ENCODE results near the gene FNDC11.

The FNDC11 gene

DNA sequence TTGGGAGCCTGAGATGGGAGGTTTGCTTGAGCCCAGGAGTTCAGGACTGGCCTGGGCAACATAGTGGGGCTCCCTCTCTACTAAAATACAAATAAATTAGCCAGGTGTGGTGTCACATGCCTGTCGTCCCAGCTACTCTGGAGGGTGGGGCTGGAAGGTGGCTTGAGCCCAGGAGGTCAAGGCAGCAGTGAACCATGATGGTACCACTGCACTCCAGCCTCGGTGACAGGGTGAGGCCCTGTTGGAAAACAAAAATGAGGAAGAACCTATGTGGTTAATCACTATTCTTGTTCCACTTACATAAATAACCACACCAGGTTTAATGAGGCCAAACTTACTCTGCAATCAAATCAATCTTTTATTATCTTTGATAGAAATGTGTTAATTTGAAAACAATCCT is 28.0 kb upstream of the FNDC11 start:
- no peak for DNase-seq

- DNase-seq = no peak
These were observed 26.8 kb upstream of the FNDC11 start for GRCh38 chr20:63527184-63527583.

GRCh38 chr20:63529180-63529860 is 24.6 kb upstream of the FNDC11 start:
- no peak for DNase-seq

GRCh38 chr20:63529861-63530787 is 23.8 kb upstream of the FNDC11 start:
- no peak for DNase-seq

- DNase-seq = no peak
These were observed 23.2 kb upstream of the FNDC11 start for GRCh38 chr20:63530788-63531160.

DNA sequence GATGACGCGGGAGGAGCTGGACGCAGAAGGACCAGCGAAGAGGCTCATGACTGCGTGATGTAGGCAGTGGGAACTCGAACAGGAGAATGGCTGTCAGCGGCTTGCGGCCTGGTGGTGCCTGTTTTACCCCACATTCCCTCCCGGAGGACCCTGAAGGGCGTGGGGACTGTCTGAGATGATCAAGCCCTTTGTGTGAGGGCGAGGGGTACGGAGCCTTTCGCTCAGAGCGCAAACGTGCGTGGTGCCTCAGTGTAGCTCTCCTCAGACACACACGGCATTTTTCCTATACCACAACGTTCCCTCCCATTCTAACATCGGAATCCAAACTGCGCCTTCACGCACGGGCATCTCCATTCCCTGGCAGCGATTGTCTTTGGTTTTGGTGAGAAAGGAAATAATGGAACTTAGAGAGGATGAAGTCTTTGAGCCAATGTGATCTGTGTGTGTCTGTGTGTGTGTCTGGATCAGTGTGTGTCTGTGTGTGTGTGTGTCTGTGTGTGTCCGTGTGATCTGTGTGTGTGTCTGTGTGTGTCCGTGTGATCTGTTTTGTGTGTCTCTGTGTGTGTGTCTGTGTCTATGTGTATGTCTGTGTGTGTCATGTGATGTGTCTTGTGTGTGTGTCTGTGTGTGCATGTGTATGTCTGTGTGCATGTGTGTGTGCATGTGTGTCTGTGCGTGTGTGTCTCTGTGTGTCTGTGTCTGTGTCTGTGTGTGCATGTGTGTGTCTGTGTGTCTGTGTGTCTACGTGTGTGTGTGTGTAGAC is 22.1 kb upstream of the FNDC11 start:
- no peak for DNase-seq

GRCh38 chr20:63532449-63532971 is 21.4 kb upstream of the FNDC11 start:
- no peak for DNase-seq

DNA sequence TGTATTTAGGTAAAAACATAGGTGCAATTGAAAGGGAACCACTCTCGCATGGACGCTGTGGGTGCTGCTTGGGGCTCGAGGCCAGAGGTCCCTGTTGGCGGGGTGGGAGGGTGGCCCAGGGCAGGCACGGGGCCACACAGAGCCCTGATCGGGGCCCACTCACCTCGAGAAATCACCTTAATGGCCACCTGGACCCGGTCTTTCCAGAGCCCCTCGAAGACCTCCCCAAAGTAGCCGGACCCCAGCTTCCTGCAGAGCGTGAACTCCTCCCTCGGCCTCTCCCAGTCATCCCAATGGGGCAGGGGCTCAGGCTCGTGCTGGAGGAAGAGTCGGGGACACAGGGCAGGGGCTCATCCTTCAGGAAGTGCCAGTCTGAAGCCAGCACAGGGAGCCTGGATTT is 20.6 kb upstream of the FNDC11 start:
- no peak for DNase-seq

DNA sequence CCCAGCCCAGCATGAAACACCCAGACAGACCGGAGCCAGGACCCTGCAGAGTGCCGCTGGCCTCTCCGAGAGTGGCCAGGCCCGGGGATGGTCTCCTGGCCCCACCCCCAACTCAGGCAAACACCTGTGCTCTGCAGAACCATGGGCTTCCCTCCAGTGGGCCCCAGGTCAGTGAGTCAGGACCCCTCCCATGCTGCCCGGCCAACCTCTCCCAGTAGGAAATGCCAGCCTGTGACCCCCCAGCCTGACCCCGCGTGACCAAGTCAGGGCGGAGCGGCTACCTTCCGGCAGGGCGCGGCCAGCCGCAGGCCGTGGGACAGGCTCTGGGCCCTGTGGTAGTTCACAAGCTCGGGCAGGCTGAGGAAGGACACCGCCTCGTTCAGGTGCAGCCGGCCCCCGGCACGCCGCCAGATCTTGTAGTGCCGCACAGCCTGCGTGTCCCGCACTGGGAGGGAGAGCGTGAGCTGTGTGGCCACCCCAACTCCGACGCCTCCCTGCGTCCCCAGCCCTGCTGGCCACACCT is 20.0 kb upstream of the FNDC11 start:
- DNase-seq = no peak

DNA sequence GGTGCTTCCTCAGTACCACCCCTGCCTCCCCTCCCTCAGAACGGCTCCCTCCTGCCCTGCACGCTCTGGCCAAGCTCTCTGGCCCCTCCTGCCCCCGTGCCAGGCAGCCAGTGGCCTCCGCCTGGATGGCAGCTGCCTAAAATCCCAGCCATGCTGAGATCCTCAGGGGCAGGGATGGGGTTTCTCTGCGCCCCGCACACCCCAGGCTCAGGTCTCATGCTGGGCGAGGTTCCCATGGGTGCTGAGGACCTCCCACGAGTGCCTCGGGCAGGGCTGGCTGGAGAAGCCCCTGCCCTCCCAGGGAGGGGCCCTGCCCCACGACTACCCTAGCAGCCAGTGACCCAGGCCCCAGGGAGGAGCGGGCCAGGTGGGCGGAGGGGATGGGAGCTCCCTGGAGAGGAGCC is 19.5 kb upstream of the FNDC11 start:
- DNase-seq = no peak

- no peak for DNase-seq
These were observed 18.9 kb upstream of the FNDC11 start for GRCh38 chr20:63534831-63535651.

GRCh38 chr20:63536241-63536977 is 17.6 kb upstream of the FNDC11 start:
- DNase-seq = no peak

GRCh38 chr20:63536997-63537524 is 16.9 kb upstream of the FNDC11 start, which contains the start of gene PTK6:
Gene PTK6, minus strand, starts transcription at chr20:63537376. Its CDS starts 62 bp downstream, at chr20:63537314.
- DNase-seq = no peak

GRCh38 chr20:63537525-63538203 is 16.3 kb upstream of the FNDC11 start:
- peak; percentile 76 for DNase-seq

DNA sequence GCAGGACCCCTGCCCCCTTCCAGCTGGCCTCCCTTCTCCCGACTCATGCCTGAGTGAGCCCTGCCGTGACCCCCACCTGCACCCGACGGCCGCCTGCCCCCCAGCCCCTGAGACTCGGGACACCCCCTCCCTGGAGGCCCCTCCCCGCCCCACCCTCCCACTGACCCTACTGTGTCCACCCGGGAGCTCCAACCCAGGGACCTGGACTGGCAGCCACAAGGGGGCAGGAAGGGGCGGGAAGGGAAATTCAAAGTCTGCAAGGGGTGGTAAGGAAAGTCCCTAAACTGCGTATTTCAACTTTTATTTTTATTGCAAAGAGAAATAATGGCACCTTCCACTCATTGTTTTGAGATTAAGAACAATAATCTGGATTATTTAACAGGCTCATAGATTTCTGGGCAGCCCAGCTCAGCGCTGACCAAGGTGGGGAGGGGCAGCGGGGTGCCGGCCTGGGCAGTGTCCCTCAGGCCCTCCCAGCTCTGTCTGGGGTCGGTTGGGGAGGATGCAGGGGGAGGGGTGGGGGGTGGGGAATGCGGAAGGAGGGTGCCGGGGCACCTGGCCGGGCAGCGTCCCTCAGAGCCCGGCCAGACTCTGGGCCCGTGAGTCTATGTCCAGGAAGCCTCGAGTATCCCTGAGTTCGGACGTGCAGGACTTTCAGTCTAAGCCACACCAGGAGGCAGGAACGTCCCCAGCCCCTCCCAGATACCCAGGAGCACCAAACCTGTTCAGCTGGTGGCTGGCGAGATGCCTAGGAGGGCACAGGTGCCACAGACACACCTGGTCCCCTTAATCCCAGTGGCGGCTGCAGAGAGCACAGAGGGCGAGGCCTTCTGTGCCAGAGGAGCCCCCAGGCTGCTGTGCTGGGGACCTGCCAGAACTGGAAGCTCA is 15.5 kb upstream of the FNDC11 start:
- peak; percentile 84 for DNase-seq

- no peak for DNase-seq
These were observed 14.9 kb upstream of the FNDC11 start for GRCh38 chr20:63539092-63539430.

DNA sequence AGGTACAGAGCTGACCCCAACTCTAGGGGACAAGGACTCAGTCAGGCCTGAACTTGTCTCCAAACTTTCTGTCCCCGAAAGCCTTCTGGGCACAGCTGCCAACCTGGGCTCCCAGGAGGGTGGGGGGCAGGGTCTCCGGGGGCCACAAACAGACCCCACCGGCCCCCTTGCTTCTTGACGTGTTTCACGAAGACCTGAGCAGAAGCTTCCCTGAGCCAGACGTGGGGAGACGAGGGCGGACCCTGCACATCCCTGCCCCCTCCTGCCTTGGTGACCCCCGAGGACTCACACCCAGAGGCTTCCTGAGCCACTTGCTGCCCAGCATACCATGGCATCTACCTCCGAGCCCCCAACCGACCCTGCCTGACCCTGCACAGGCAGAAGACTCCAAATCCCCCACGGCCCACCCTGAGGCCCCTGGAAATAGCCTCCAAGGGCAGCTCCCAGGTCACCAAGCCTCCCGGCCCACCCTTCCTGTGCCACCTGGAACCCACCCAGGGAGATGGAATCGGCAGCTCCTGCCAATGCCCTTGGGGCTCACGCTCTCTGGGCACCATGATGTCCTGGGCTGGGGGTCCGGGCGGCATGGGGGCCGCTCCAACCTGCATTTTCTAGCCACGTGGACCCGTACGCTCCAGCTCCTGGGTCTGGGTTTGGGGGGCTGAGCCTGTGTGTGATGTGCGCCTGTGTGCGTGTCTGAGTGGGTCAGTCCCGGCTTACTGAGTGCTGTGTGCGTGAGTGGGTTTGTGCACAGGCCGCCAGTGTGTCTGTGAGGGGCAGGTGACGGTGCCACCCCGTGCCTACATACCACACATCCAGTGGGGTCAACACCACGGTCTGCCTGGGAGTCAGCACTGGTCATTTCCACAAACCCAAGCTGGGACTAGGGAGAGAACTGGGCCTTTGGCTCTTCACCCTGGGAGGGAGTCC is 14.3 kb upstream of the FNDC11 start:
- DNase-seq = no peak
